Gastroesophageal sphincter (tissue), 3 donors: ENCODE measurements around the gene SPRTN.

ENCODE experiments used
- CTCF ChIP-seq, 4 experiments: fragments of 200-600 bp in 2 of 4; fragments of 450-650 bp in 2 of 4; sonication (generic) in 1 of 4; IDR thresholded peaks; one replicate each; pipeline ENCODE4 v1.5.1; 2017 to 2019; ENCODE audit warnings: antibody characterized with exemption in 4 of 4, mild to moderate bottlenecking in 2 of 4, moderate library complexity in 2 of 4
- POLR2A ChIP-seq, 2 donors: fragments of 450-650 bp; IDR thresholded peaks; one replicate each; pipeline ENCODE4 v1.6.1; 2017; ENCODE audit warnings: antibody characterized with exemption in 2 of 2, mild to moderate bottlenecking in 2 of 2, moderate library complexity in 1 of 2
- POLR2AphosphoS5 ChIP-seq: sonication (generic); formaldehyde crosslinking; IDR thresholded peaks from one replicate; pipeline ENCODE4 v1.6.1; 2017; ENCODE audit warnings: antibody characterized with exemption

DNA sequence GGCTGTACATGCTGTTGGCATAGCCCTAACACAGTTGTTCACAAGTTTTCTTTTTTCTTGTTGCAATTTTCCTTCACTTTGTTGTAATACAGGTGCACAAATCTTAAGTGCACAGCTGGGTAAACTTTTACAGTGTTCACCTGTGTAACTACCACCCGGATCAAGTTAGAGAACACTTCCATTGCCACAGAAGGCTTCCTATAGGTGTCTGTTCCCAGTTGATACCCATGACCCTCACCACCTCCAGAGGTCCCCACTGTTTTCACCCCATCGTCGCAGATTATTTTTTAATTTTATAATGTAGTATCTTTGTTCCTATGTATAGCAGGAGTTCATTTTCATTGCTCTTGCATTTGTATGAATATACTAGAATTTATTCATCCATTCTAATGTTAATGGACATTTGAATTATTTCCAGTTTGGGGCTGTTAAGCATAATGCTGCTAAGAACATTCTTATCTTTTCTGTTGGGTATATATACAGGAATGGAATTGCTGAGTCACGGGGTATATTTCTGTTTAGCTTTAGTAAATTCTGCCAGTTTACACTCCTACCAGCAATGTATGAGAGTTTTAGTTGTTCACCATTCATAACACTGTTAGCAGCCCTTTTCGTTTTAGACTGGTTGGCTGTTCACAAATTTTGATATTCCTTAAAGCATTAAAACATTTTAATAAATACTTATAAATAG is 16.4 kb downstream of the SPRTN start:
- TF ChIP-seq POLR2A (IDR thresholded peaks at IDR 0.05) = no peak
- TF ChIP-seq CTCF (IDR thresholded peaks at IDR 0.05) = no peak
- TF ChIP-seq POLR2AphosphoS5 = no peak
